Measurements from ENCODE around the gene SLC38A1. TPM values are rescaled to one million over a fixed set of nuclear protein-coding genes. Genes with fewer than 3 reads are reported as not detected.

SLC38A1 gene
- total RNA-seq, 1 experiment from 2014 or later: 107 TPM

- H3K4me1 ChIP-seq (ENCODE audit: insufficient read depth, low read length): no peaks in the 10 kb centered on the region
- no peak overlapping the region for H3K4me2 ChIP-seq (ENCODE audit: low read length)
- intact Hi-C loops (cut with micrococcal nuclease): no loop called here
- ChIA-PET CTCF (no interaction called here), POLR2A (ENCODE audit: unreplicated experiment) (interaction anchor here (0.6 to 0.7 kb wide), 2 partner anchors 195 to 1096 kb away, joined by 3 to 7 read pairs; no protein-coding TSS in a partner anchor)
- H3F3A ChIP-seq (ENCODE audit: low read length, unreplicated experiment): no peaks in the 10 kb centered on the region
- no peaks in the 10 kb centered on the region for H3K9me2 ChIP-seq (replicated peaks; ENCODE audit: low read length)
- H3K9ac ChIP-seq (ENCODE audit: low read length): no peak overlapping the region
- no peaks in the 10 kb centered on the region for H3K79me2 ChIP-seq (ENCODE audit: low read length)
- BruUV-seq (replicated peaks): no TSS peak
- no peak for TF ChIP-seq EZH2 (IDR thresholded peaks at IDR 0.05; ENCODE audit: low read length, unreplicated experiment)
- no peak for TF ChIP-seq EZH2phosphoT487 (IDR thresholded peaks at IDR 0.05; ENCODE audit: borderline replicate concordance, low read length)
- no peak for TF ChIP-seq CTCF (conservative IDR thresholded peaks at IDR 0.05; ENCODE audit: low read depth, low read length)
- H2AFZ ChIP-seq (ENCODE audit: low read length): no peak overlapping the region
- H3K27ac ChIP-seq (ENCODE audit: low read length): no peak overlapping the region
- H3K4me3 ChIP-seq (ENCODE audit: low read length): no peak overlapping the region
- H3K9me3 ChIP-seq (ENCODE audit: low read length): no peaks in the 10 kb centered on the region
- no peaks in the 10 kb centered on the region for H4K20me1 ChIP-seq (ENCODE audit: low read length)
- ATAC-seq: no peak
- DNase-seq: no peak
- no peaks in the 10 kb centered on the region for H3K27me3 ChIP-seq (ENCODE audit: low read length)
- no peaks in the 10 kb centered on the region for H3K36me3 ChIP-seq (ENCODE audit: low read depth, low read length)
Measured at GRCh38 chr12:46177025-46177424, 91.8 kb downstream of the SLC38A1 start.

- no TSS peak for BruUV-seq (replicated peaks)
- no peak for DNase-seq
- no peaks in the 10 kb centered on the region for H4K20me1 ChIP-seq (ENCODE audit: low read length)
Measured at GRCh38 chr12:46174919-46175318, 93.9 kb downstream of the SLC38A1 start.

More at GRCh38 chr12:46174919-46175318, 93.9 kb downstream of the SLC38A1 start:
- H3K9me3 ChIP-seq (ENCODE audit: low read length): no peaks in the 10 kb centered on the region
- ChIA-PET POLR2A (ENCODE audit: unreplicated experiment) (no interaction called here), CTCF (no interaction called here)
- TF ChIP-seq EZH2 (IDR thresholded peaks at IDR 0.05; ENCODE audit: low read length, unreplicated experiment) (no peak), EZH2phosphoT487 (IDR thresholded peaks at IDR 0.05; ENCODE audit: borderline replicate concordance, low read length) (no peak), CTCF (conservative IDR thresholded peaks at IDR 0.05; ENCODE audit: low read depth, low read length) (no peak)
- no peaks in the 10 kb centered on the region for H3K36me3 ChIP-seq (ENCODE audit: low read depth, low read length)
- H3K79me2 ChIP-seq (ENCODE audit: low read length): no peaks in the 10 kb centered on the region
- no peak overlapping the region for H3K4me3 ChIP-seq (ENCODE audit: low read length)
- H3K27ac ChIP-seq (ENCODE audit: low read length): no peak overlapping the region
- no peak overlapping the region for H2AFZ ChIP-seq (ENCODE audit: low read length)
- no peaks in the 10 kb centered on the region for H3K27me3 ChIP-seq (ENCODE audit: low read length)
- ATAC-seq: no peak
- H3K9me2 ChIP-seq (replicated peaks; ENCODE audit: low read length): no peaks in the 10 kb centered on the region
- intact Hi-C loops (cut with micrococcal nuclease): no loop called here
- no peaks in the 10 kb centered on the region for H3K4me1 ChIP-seq (ENCODE audit: insufficient read depth, low read length)
- H3F3A ChIP-seq (ENCODE audit: low read length, unreplicated experiment): no peaks in the 10 kb centered on the region
- no peak overlapping the region for H3K9ac ChIP-seq (ENCODE audit: low read length)
- no peak overlapping the region for H3K4me2 ChIP-seq (ENCODE audit: low read length)
